CD14-positive monocyte (primary cell): ENCODE data around the gene PAFAH1B2. TPM values are rescaled to one million over a fixed set of nuclear protein-coding genes. Genes with fewer than 3 reads are reported as not detected.

Experiments
- DNase-seq, 3 donors: peaks; one replicate each; pipeline ENCODE4 v3.0.0-alpha.2; 2011 to 2022
- H2AFZ ChIP-seq: 2 replicates; pipeline ENCODE4 v1.6.0; 2012; ENCODE audit warnings: mild to moderate bottlenecking, low read depth, low read length, inconsistent platforms; ENCODE audit not compliant: insufficient read depth, poor library complexity, severe bottlenecking
- H3K27ac ChIP-seq, 2 donors: 1 replicate in 1 of 2; 2 replicates in 1 of 2; pipeline ENCODE4 v1.5.1; 2012 to 2013; ENCODE audit warnings: low read length in 2 of 2, control low read depth in 1 of 2, inconsistent platforms in 1 of 2, low read depth in 1 of 2, mild to moderate bottlenecking in 1 of 2
- H3K27me3 ChIP-seq, 2 donors: one replicate each; pipeline versions ENCODE4 v1.6.0 to v1.6.1; 2011 to 2013; ENCODE audit warnings: low read length in 2 of 2; ENCODE audit not compliant: control insufficient read depth in 2 of 2, insufficient read depth in 2 of 2
- H3K36me3 ChIP-seq, 2 donors: replicated peaks in 1 of 2; 1 replicate in 1 of 2; 2 replicates in 1 of 2; pipeline versions ENCODE4 v1.5.1 to v1.6.1; 2012 to 2013; ENCODE audit warnings: low read length in 2 of 2, control low read depth in 1 of 2, inconsistent platforms in 1 of 2, mild to moderate bottlenecking in 1 of 2; ENCODE audit not compliant: insufficient read depth in 2 of 2, control insufficient read depth in 1 of 2
- H3K4me1 ChIP-seq, 2 donors: 1 replicate in 1 of 2; 2 replicates in 1 of 2; pipeline versions ENCODE4 v1.5.1 to v1.6.1; 2012 to 2013; ENCODE audit warnings: low read length in 2 of 2, control low read depth in 1 of 2, inconsistent platforms in 1 of 2, mild to moderate bottlenecking in 1 of 2, moderate library complexity in 1 of 2; ENCODE audit not compliant: insufficient read depth in 2 of 2, control insufficient read depth in 1 of 2
- H3K4me2 ChIP-seq: replicated peaks from 2 replicates; pipeline ENCODE3; 2012; ENCODE audit warnings: low read length, moderate library complexity, mild to moderate bottlenecking; ENCODE audit not compliant: poor library complexity, severe bottlenecking; ENCODE audit errors: extremely low read depth
- H3K4me3 ChIP-seq, 3 experiments: fragments of 200-600 bp in 1 of 3; sonication (generic) in 1 of 3; replicated peaks in 1 of 3; 1 replicate in 2 of 3; 2 replicates in 1 of 3; pipeline ENCODE4 v1.5.1; 2011 to 2013; ENCODE audit warnings: low read length in 3 of 3, mild to moderate bottlenecking in 3 of 3, control low read depth in 2 of 3, low read depth in 2 of 3, inconsistent platforms in 1 of 3, moderate library complexity in 1 of 3
- H3K79me2 ChIP-seq: 2 replicates; pipeline ENCODE4 v1.6.0; 2012; ENCODE audit warnings: mild to moderate bottlenecking, control low read depth, inconsistent platforms, low read length, moderate library complexity; ENCODE audit not compliant: insufficient read depth
- H3K9ac ChIP-seq: 2 replicates; pipeline ENCODE4 v1.6.0; 2017; ENCODE audit warnings: low read length, mild to moderate bottlenecking; ENCODE audit not compliant: insufficient read depth, poor library complexity, severe bottlenecking
- H3K9me3 ChIP-seq, 2 donors: replicated peaks in 1 of 2; 1 replicate in 1 of 2; 2 replicates in 1 of 2; pipeline versions ENCODE4 v1.5.1 to v1.6.1; 2012 to 2013; ENCODE audit warnings: low read length in 2 of 2, control low read depth in 1 of 2; ENCODE audit not compliant: control insufficient read depth in 1 of 2, insufficient read depth in 1 of 2
- H4K20me1 ChIP-seq: 2 replicates; pipeline ENCODE4 v1.6.0; 2012; ENCODE audit warnings: mild to moderate bottlenecking, low read length, control low read depth, moderate library complexity; ENCODE audit not compliant: insufficient read depth
- H3K27ac Mint-ChIP-seq, 7 donors: one replicate each; pipeline ENCODE4 v1.8.0; 2020; ENCODE audit warnings: mild to moderate bottlenecking in 7 of 7, mixed read lengths in 7 of 7, moderate library complexity in 6 of 7, inconsistent platforms in 2 of 7
- H3K27me3 Mint-ChIP-seq, 3 donors: one replicate each; pipeline ENCODE4 v1.8.0; 2021 to 2022; ENCODE audit warnings: low read depth in 3 of 3, mild to moderate bottlenecking in 3 of 3, mixed read lengths in 3 of 3, moderate library complexity in 3 of 3, inconsistent platforms in 1 of 3
- H3K36me3 Mint-ChIP-seq, 2 donors: one replicate each; pipeline ENCODE4 v1.8.0; 2020; ENCODE audit warnings: mixed read lengths in 2 of 2, inconsistent platforms in 1 of 2, mild to moderate bottlenecking in 1 of 2
- H3K4me1 Mint-ChIP-seq: one replicate; pipeline ENCODE4 v1.8.0; 2020; ENCODE audit warnings: mild to moderate bottlenecking, mixed read lengths
- H3K4me3 Mint-ChIP-seq, 2 donors: one replicate each; pipeline ENCODE4 v1.8.0; 2020; ENCODE audit warnings: mild to moderate bottlenecking in 2 of 2, mixed read lengths in 2 of 2, moderate library complexity in 1 of 2
- H3K9me3 Mint-ChIP-seq, 7 donors: one replicate each; pipeline ENCODE4 v1.8.0; 2020 to 2022; ENCODE audit warnings: mixed read lengths in 7 of 7, mild to moderate bottlenecking in 6 of 7, moderate library complexity in 6 of 7, inconsistent platforms in 2 of 7
- CTCF ChIP-seq: fragments of 200-600 bp; IDR thresholded peaks from one replicate; pipeline ENCODE4 v1.8.0; 2022; ENCODE audit warnings: antibody characterized with exemption, mild to moderate bottlenecking
- WGBS: methylation state at CpG from one replicate; pipeline ENCODE4 v1.1.5; 2013; ENCODE audit warnings: missing lambda C conversion rate; ENCODE audit not compliant: insufficient coverage; 5-methylcytosine and 5-hydroxymethylcytosine counted together
- intact Hi-C, 2 donors: fragments of 100-400 bp; cut with micrococcal nuclease; formaldehyde crosslinking; loops; one replicate each; pipeline versions ENCODE4 v1.15.0 to v1.15.1; 2023
- polyA plus RNA-seq, 3 donors: library from polyadenylated mRNA; depleted of rRNA in 1 of 3; unstranded in 2 of 3; stranded (reverse) in 1 of 3; fragments of 300-500 nt in 2 of 3; fragments of >200 nt in 1 of 3; fragmentation: Illumina TruSeq in 2 of 3; gene quantifications; 1 replicate in 2 of 3; 2 replicates in 1 of 3; pipeline ENCODE4 v1.2.3, GENCODE V29; 2012 to 2021

PAFAH1B2 gene
- polyA plus RNA-seq, 3 donors: 16.9 to 25.1 (median 23.7) TPM

GRCh38 chr11:117183724-117184349 is 39.8 kb downstream of the PAFAH1B2 start:
- H4K20me1 ChIP-seq: no peaks in the 10 kb centered on the region

More at GRCh38 chr11:117183724-117184349, 39.8 kb downstream of the PAFAH1B2 start:
- no peaks in the 10 kb centered on the region for H3K9me3 ChIP-seq
- H3K27me3 Mint-ChIP-seq: peaks cover 0 to 4% (median 2%) of the 10 kb centered on the region in 3 donors
- peaks cover 56 to 72% of the 10 kb centered on the region in 2 donors for H3K36me3 Mint-ChIP-seq
- H2AFZ ChIP-seq: no peak overlapping the region
- peaks cover 67 to 72% of the 10 kb centered on the region in 2 donors for H3K4me1 ChIP-seq
- peak overlapping the region in 1 of 2 donors; percentile 2 for H3K27ac ChIP-seq
- no peak overlapping the region for H3K4me2 ChIP-seq
- no peak overlapping the region for H3K9ac ChIP-seq
- DNase-seq: no peak
- H3K27me3 ChIP-seq: no peaks in the 10 kb centered on the region
- peaks cover 34 to 39% of the 10 kb centered on the region in 2 donors for H3K36me3 ChIP-seq
- peaks cover 62% of the 10 kb centered on the region for H3K4me1 Mint-ChIP-seq
- 97% methylated on average over 8 of the region's 11 CpGs for WGBS
- H3K27ac Mint-ChIP-seq: peak overlapping the region in 4 of 7 donors; percentile 10 to 63 (median 23)
- peaks cover 37% of the 10 kb centered on the region for H3K79me2 ChIP-seq
- no peak overlapping the region for H3K4me3 ChIP-seq
- intact Hi-C loops: loop anchor here (5.0 kb wide), 2 partner anchors 38 to 43 kb away; no protein-coding TSS in a partner anchor
- H3K9me3 Mint-ChIP-seq: no peaks in the 10 kb centered on the region
- no peak overlapping the region for H3K4me3 Mint-ChIP-seq
- TF ChIP-seq CTCF: no peak
